ENCODE data around the gene CCDC89. TPM values are rescaled to one million over a fixed set of nuclear protein-coding genes. Genes with fewer than 3 reads are reported as not detected.

CCDC89 gene
- total RNA-seq, 4 donors from 2014 or later = 0.77 to 14.0 (median 4.4) TPM; not detected in 1

- Histone ChIP-seq H3K4me3 (no peak overlapping the region), H3K36me3 (no peaks in the 10 kb centered on the region), H3K9me3 (no peaks in the 10 kb centered on the region), H3K27ac (no peak overlapping the region), H3K27me3 (no peaks in the 10 kb centered on the region), H3K4me1 (no peaks in the 10 kb centered on the region)
- DNase-seq = no peak
- intact Hi-C loops (cut with DNase I; ENCODE audit: low total_unique reads) = no loop called here
- TF ChIP-seq POLR2A (IDR thresholded peaks at IDR 0.05) = no peak
- no peak for TF ChIP-seq CTCF (IDR thresholded peaks at IDR 0.05)
Measured at GRCh38 chr11:85668157-85668556, 17.8 kb downstream of the CCDC89 start.

GRCh38 chr11:85666687-85667086 lies 19.3 kb downstream of the CCDC89 start:
- H3K36me3 ChIP-seq = no peaks in the 10 kb centered on the region
- no peaks in the 10 kb centered on the region for H3K9me3 ChIP-seq
- no peaks in the 10 kb centered on the region for H3K27me3 ChIP-seq
- no peak for TF ChIP-seq POLR2A (IDR thresholded peaks at IDR 0.05)
- no peak for TF ChIP-seq CTCF (IDR thresholded peaks at IDR 0.05)
- no peak overlapping the region for H3K4me3 ChIP-seq
- no peaks in the 10 kb centered on the region for H3K4me1 ChIP-seq
- no peak overlapping the region for H3K27ac ChIP-seq
- intact Hi-C loops (cut with DNase I; ENCODE audit: low total_unique reads) = no loop called here
- DNase-seq = no peak

GRCh38 chr11:85665733-85666132 lies 20.3 kb downstream of the CCDC89 start:
- H3K27ac ChIP-seq = peak overlapping the region; percentile 95 to 98
- H3K27me3 ChIP-seq = no peaks in the 10 kb centered on the region
- no peaks in the 10 kb centered on the region for H3K36me3 ChIP-seq
- no peak for DNase-seq
- H3K9me3 ChIP-seq = no peaks in the 10 kb centered on the region
- peaks cover 0 to 7% of the 10 kb centered on the region in 2 donors for H3K4me1 ChIP-seq
- TF ChIP-seq POLR2A (IDR thresholded peaks at IDR 0.05) = no peak
- TF ChIP-seq CTCF (IDR thresholded peaks at IDR 0.05) = no peak
- peak overlapping the region in 1 of 2 donors; percentile 87 for H3K4me3 ChIP-seq
- intact Hi-C loops (cut with DNase I; ENCODE audit: low total_unique reads) = no loop called here

- H3K27ac ChIP-seq = peak within 1 kb of the TSS; percentile 95 to 98
- TF ChIP-seq POLR2A (IDR thresholded peaks at IDR 0.05) (peak; percentile 92 to 99), CTCF (IDR thresholded peaks at IDR 0.05) (peak in 1 of 4 experiments; percentile 44)
- intact Hi-C loops (cut with DNase I; ENCODE audit: low total_unique reads) = no loop called here
Measured at GRCh38 chr11:85664615-85665481, 21.1 kb downstream of the CCDC89 start, which contains the start of gene CREBZF. CREBZF (minus strand) TSS chr11:85665129; CDS start chr11:85664875, 254 bp downstream.

More at GRCh38 chr11:85664615-85665481, 21.1 kb downstream of the CCDC89 start, which contains the start of gene CREBZF:
- no peaks in the 10 kb centered on the region for H3K27me3 ChIP-seq
- peak; percentile 94 to 96 for DNase-seq
- H3K36me3 ChIP-seq = no peaks in the 10 kb centered on the region
- H3K4me3 ChIP-seq = peak within 1 kb of the TSS; percentile 81 to 87
- H3K9me3 ChIP-seq = no peaks in the 10 kb centered on the region
- H3K4me1 ChIP-seq = peaks cover 0 to 7% of the 10 kb centered on the region in 2 donors

Data from uterus (tissue), 4 donors.